OCI-LY1 (cell line): ENCODE results near the gene ZNF503.

Experiments used
- H2AFZ ChIP-seq: fragments of 200-600 bp; sonication (generic), shearing (Covaris generic); 2 replicates; pipeline ENCODE4 v1.6.0; 2014; ENCODE audit warnings: antibody characterized with exemption, mild to moderate bottlenecking, low read length
- H3F3A ChIP-seq: fragments of 200-600 bp; sonication (generic), shearing (Covaris generic); 2 replicates; pipeline ENCODE4 v1.6.0; 2014; ENCODE audit warnings: mild to moderate bottlenecking, antibody characterized with exemption, low read length, moderate library complexity; ENCODE audit not compliant: insufficient read depth
- H3K27ac ChIP-seq: fragments of 200-600 bp; sonication (generic); 2 replicates; pipeline ENCODE4 v1.5.1; 2014; ENCODE audit warnings: low read length, mixed run types, mild to moderate bottlenecking, low read depth; ENCODE audit not compliant: poor library complexity, severe bottlenecking
- H3K27me3 ChIP-seq: fragments of 200-600 bp; sonication (generic); 2 replicates; pipeline ENCODE4 v1.6.0; 2014; ENCODE audit warnings: antibody characterized with exemption, mild to moderate bottlenecking, low read length, moderate library complexity; ENCODE audit not compliant: insufficient read depth
- H3K36me3 ChIP-seq: fragments of 200-600 bp; sonication (generic); 2 replicates; pipeline ENCODE4 v1.6.1; 2014; ENCODE audit warnings: mild to moderate bottlenecking, antibody characterized with exemption, low read length, moderate library complexity, mixed read lengths; ENCODE audit not compliant: insufficient read depth
- H3K4me1 ChIP-seq: fragments of 200-600 bp; sonication (generic); 2 replicates; pipeline ENCODE4 v1.5.1; 2014; ENCODE audit warnings: mild to moderate bottlenecking, low read length, moderate library complexity; ENCODE audit not compliant: insufficient read depth, severe bottlenecking
- H3K4me2 ChIP-seq: fragments of 200-600 bp; sonication (generic), shearing (Covaris generic); 2 replicates; pipeline ENCODE4 v1.6.1; 2014; ENCODE audit warnings: low read length
- H3K4me3 ChIP-seq: fragments of 200-600 bp; sonication (generic); 2 replicates; pipeline ENCODE4 v1.5.1; 2014; ENCODE audit warnings: low read length, low read depth, mild to moderate bottlenecking, mixed read lengths; ENCODE audit not compliant: poor library complexity, severe bottlenecking
- H3K79me2 ChIP-seq: fragments of 200-600 bp; shearing (Covaris generic); 2 replicates; pipeline ENCODE4 v1.6.1; 2016; ENCODE audit warnings: mixed run types, low read length, mixed read lengths; ENCODE audit not compliant: insufficient read depth
- H3K9ac ChIP-seq: fragments of 200-600 bp; sonication (generic), shearing (Covaris generic); 2 replicates; pipeline ENCODE4 v1.6.1; 2014; ENCODE audit warnings: mild to moderate bottlenecking, low read length, mixed read lengths
- H3K9me2 ChIP-seq: fragments of 200-600 bp; sonication (generic), shearing (Covaris generic); 2 replicates; pipeline ENCODE4 v1.6.1; 2014; ENCODE audit warnings: low read depth, mild to moderate bottlenecking, low read length, mixed read lengths
- H3K9me3 ChIP-seq: fragments of 200-600 bp; shearing (Covaris generic); 2 replicates; pipeline ENCODE4 v1.6.1; 2014; ENCODE audit warnings: low read length, mixed read lengths
- H4K20me1 ChIP-seq: fragments of 200-600 bp; sonication (generic), shearing (Covaris generic); 2 replicates; pipeline ENCODE4 v1.6.0; 2016; ENCODE audit warnings: mild to moderate bottlenecking, low read length; ENCODE audit not compliant: insufficient read depth
- CTCF ChIP-seq: fragments of 200-600 bp; sonication (generic), shearing (Covaris generic); IDR thresholded peaks from 2 replicates; pipeline ENCODE4 v1.5.1; 2017; ENCODE audit warnings: mild to moderate bottlenecking, antibody characterized with exemption, low read length, moderate library complexity, mixed read lengths
- EZH2 ChIP-seq: fragments of 200-600 bp; sonication (generic), shearing (Covaris generic); IDR thresholded peaks from 2 replicates; pipeline ENCODE4 v1.8.0; 2017; ENCODE audit warnings: borderline replicate concordance, mixed run types, mild to moderate bottlenecking, antibody characterized with exemption, low read length, moderate library complexity, mixed read lengths

The ZNF503 gene

GRCh38 chr10:75441196-75441595, 39.6 kb upstream of the ZNF503 start:
- H3K9me2 ChIP-seq, result no peaks in the 10 kb centered on the region

GRCh38 chr10:75440271-75440793, 38.8 kb upstream of the ZNF503 start:
- Histone ChIP-seq H2AFZ (no peak overlapping the region), H3K4me2 (no peak overlapping the region), H3K27ac (no peak overlapping the region), H3K4me3 (no peak overlapping the region), H4K20me1 (no peaks in the 10 kb centered on the region), H3K36me3 (no peaks in the 10 kb centered on the region), H3K79me2 (no peaks in the 10 kb centered on the region), H3K27me3 (no peaks in the 10 kb centered on the region), H3K9ac (no peak overlapping the region), H3K9me3 (no peaks in the 10 kb centered on the region), H3K9me2 (no peaks in the 10 kb centered on the region), H3F3A (no peaks in the 10 kb centered on the region), H3K4me1 (no peaks in the 10 kb centered on the region)
- TF ChIP-seq CTCF (no peak), EZH2 (no peak)

More at GRCh38 chr10:75441196-75441595, 39.6 kb upstream of the ZNF503 start:
- Histone ChIP-seq H3K9ac (no peak overlapping the region), H3K4me1 (no peaks in the 10 kb centered on the region), H3K79me2 (no peaks in the 10 kb centered on the region), H3K27ac (no peak overlapping the region), H3K4me2 (no peak overlapping the region), H3K27me3 (no peaks in the 10 kb centered on the region), H3K4me3 (no peak overlapping the region), H3K9me3 (no peaks in the 10 kb centered on the region), H3K36me3 (no peaks in the 10 kb centered on the region), H3F3A (no peaks in the 10 kb centered on the region), H4K20me1 (no peaks in the 10 kb centered on the region), H2AFZ (no peak overlapping the region)
- no peak for TF ChIP-seq CTCF
- TF ChIP-seq EZH2, result no peak

- Histone ChIP-seq H3K36me3 (no peaks in the 10 kb centered on the region), H2AFZ (no peak overlapping the region), H3K9ac (no peak overlapping the region), H3K9me3 (no peaks in the 10 kb centered on the region), H3K79me2 (no peaks in the 10 kb centered on the region), H3K9me2 (no peaks in the 10 kb centered on the region), H3K4me3 (no peak overlapping the region), H4K20me1 (no peaks in the 10 kb centered on the region), H3K4me2 (no peak overlapping the region), H3K4me1 (no peaks in the 10 kb centered on the region), H3F3A (no peaks in the 10 kb centered on the region), H3K27me3 (no peaks in the 10 kb centered on the region), H3K27ac (no peak overlapping the region)
- TF ChIP-seq EZH2, result no peak
- TF ChIP-seq CTCF, result no peak
These were observed 38.2 kb upstream of the ZNF503 start for GRCh38 chr10:75439811-75440210.
